NCI-H1417 treated with DMSO at 0.1 percent for 48 hours (cell line): ENCODE results near the gene DNAI1.
"Not testable (repeated sequence)": the region's sequence is repeated elsewhere in the genome, so short reads cannot be mapped to it uniquely, and the experiment has no call there.

ENCODE experiments used
- DNase-seq: peaks from one replicate; lab custom pipeline; 2025; lab: John Stamatoyannopoulos, UW

DNAI1 gene

GRCh38 chr9:34451135-34451534 is 7.5 kb upstream of the DNAI1 start:
- DNase-seq: no peak

- DNase-seq: no peak
These were observed 7.1 kb upstream of the DNAI1 start for GRCh38 chr9:34451545-34451944.

- DNase-seq: no peak
These were observed 6.0 kb upstream of the DNAI1 start for GRCh38 chr9:34452568-34452967.

- DNase-seq: no peak
These were observed 4.0 kb upstream of the DNAI1 start for GRCh38 chr9:34454571-34455065.

- no peak for DNase-seq
These were observed 2.5 kb upstream of the DNAI1 start for GRCh38 chr9:34456151-34456550.

GRCh38 chr9:34456746-34457145 is 1.9 kb upstream of the DNAI1 start:
- no peak for DNase-seq

GRCh38 chr9:34457266-34458012 is 1.2 kb upstream of the DNAI1 start:
- DNase-seq: no peak

- no peak for DNase-seq
These were observed 345 bp downstream of the DNAI1 start for GRCh38 chr9:34458959-34459340.

GRCh38 chr9:34459356-34459755 is 751 bp downstream of the DNAI1 start:
- no peak for DNase-seq

GRCh38 chr9:34459941-34460340 is 1.3 kb downstream of the DNAI1 start:
- no peak for DNase-seq

GRCh38 chr9:34463098-34463900 is 4.7 kb downstream of the DNAI1 start:
- no peak for DNase-seq

- DNase-seq: no peak
These were observed 5.3 kb downstream of the DNAI1 start for GRCh38 chr9:34463901-34464232.

- no peak for DNase-seq
These were observed 6.0 kb downstream of the DNAI1 start for GRCh38 chr9:34464571-34464970.

- DNase-seq: no peak
These were observed 6.9 kb downstream of the DNAI1 start for GRCh38 chr9:34465468-34465867.

GRCh38 chr9:34475097-34475496 is 16.5 kb downstream of the DNAI1 start:
- no peak for DNase-seq

GRCh38 chr9:34477541-34477940 is 18.9 kb downstream of the DNAI1 start:
- DNase-seq: no peak

- DNase-seq: no peak
These were observed 20.8 kb downstream of the DNAI1 start for GRCh38 chr9:34479431-34479866.

- DNase-seq: not testable (repeated sequence)
These were observed 23.0 kb downstream of the DNAI1 start for GRCh38 chr9:34481620-34482019.

GRCh38 chr9:34482746-34483145 is 24.1 kb downstream of the DNAI1 start:
- DNase-seq: not testable (repeated sequence)

- no peak for DNase-seq
These were observed 26.1 kb downstream of the DNAI1 start for GRCh38 chr9:34484678-34485077.

- DNase-seq: no peak
These were observed 27.2 kb downstream of the DNAI1 start for GRCh38 chr9:34485822-34486221.

GRCh38 chr9:34486572-34486971 is 28.0 kb downstream of the DNAI1 start:
- no peak for DNase-seq

- no peak for DNase-seq
These were observed 31.8 kb downstream of the DNAI1 start for GRCh38 chr9:34490360-34490759.
